Kidney (tissue), 14 donors: ENCODE data around the gene LDLRAD4. TPM values are rescaled to one million over a fixed set of nuclear protein-coding genes. Genes with fewer than 3 reads are reported as not detected.

ENCODE experiments used
- DNase-seq, 5 donors: peaks; one replicate each; pipeline ENCODE4 v3.0.0-alpha.2; 2013 to 2020
- FAIRE-seq: peaks from 2 replicates; lab custom pipeline; 2012; peaks lifted over from hg19 to GRCh38; lab: Jason Lieb, UNC
- H3K27ac ChIP-seq, 2 donors: one replicate each; pipeline ENCODE4 v1.7.0; 2013; ENCODE audit warnings: low read depth in 2 of 2, low read length in 2 of 2, inconsistent platforms in 1 of 2
- H3K27me3 ChIP-seq: one replicate; pipeline ENCODE4 v1.7.1; 2013; ENCODE audit warnings: low read length, inconsistent platforms; ENCODE audit not compliant: control insufficient read depth, insufficient read depth
- H3K36me3 ChIP-seq, 3 donors: one replicate each; pipeline versions ENCODE4 v1.7.0 to v1.7.1; 2013; ENCODE audit warnings: low read length in 3 of 3, control low read depth in 1 of 3, inconsistent platforms in 1 of 3; ENCODE audit not compliant: insufficient read depth in 3 of 3, control insufficient read depth in 2 of 3
- H3K4me1 ChIP-seq, 3 donors: one replicate each; pipeline versions ENCODE4 v1.7.0 to v1.7.1; 2013; ENCODE audit warnings: low read length in 3 of 3, inconsistent platforms in 1 of 3, low read depth in 1 of 3; ENCODE audit not compliant: control insufficient read depth in 2 of 3, insufficient read depth in 2 of 3
- H3K4me3 ChIP-seq, 3 donors: one replicate each; pipeline versions ENCODE4 v1.7.0 to v1.8.1; 2013; ENCODE audit warnings: low read length in 3 of 3, control low read depth in 1 of 3, inconsistent platforms in 1 of 3
- H3K9ac ChIP-seq, 3 donors: one replicate each; pipeline versions ENCODE4 v1.7.0 to v1.7.1; 2013; ENCODE audit warnings: low read length in 3 of 3, control low read depth in 1 of 3, inconsistent platforms in 1 of 3
- H3K9me3 ChIP-seq, 3 donors: one replicate each; pipeline versions ENCODE4 v1.7.0 to v1.7.1; 2013; ENCODE audit warnings: low read length in 3 of 3, control low read depth in 1 of 3, inconsistent platforms in 1 of 3; ENCODE audit not compliant: control insufficient read depth in 2 of 3, insufficient read depth in 1 of 3
- CTCF ChIP-seq: IDR thresholded peaks from 3 replicates; pipeline ENCODE4 v1.5.1; 2012; ENCODE audit warnings: mild to moderate bottlenecking, moderate library complexity, borderline replicate concordance; ENCODE audit not compliant: insufficient read depth; ENCODE audit errors: extremely low read depth
- intact Hi-C: fragments of 100-400 bp; cut with DNase I; formaldehyde crosslinking; loops from one replicate; pipeline ENCODE4 v1.11.1; 2022
- polyA plus RNA-seq: library from polyadenylated mRNA; stranded (reverse); fragments of 350-450 nt; fragmentation: Illumina TruSeq; extraction: RNeasy Lipid Tissue Mini Kit (QIAGEN cat#74804); gene quantifications from one replicate; pipeline ENCODE4 v1.2.3, GENCODE V29; 2014; ENCODE audit warnings: low read depth, low replicate concordance; ENCODE audit not compliant: insufficient read depth
- total RNA-seq: library from RNA; stranded (reverse); fragmentation: NEBNext Ultra II Directional; extraction: Animal tissue kit (Norgen Biotek cat#: 25700); gene quantifications from one replicate; pipeline ENCODE4 v1.2.1, GENCODE V29; 2021
- donor health status: control.
- donor health status: control.
- donor health status: control.
- donor health status: control.
- donor health status: control.
- donor health status: DM: yes; HTN: yes; CAD: no.
- donor health status: Normal renal cell carcinoma (clear cell type).

Gene LDLRAD4
- total and polyA plus RNA-seq, 2 donors from 2014 or later, result 2.3 to 42.3 TPM

GRCh38 chr18:13273800-13274199 is 55.2 kb downstream of the LDLRAD4 start:
- Histone ChIP-seq H3K4me3 (no peak overlapping the region), H3K9ac (no peak overlapping the region), H3K36me3 (no peaks in the 10 kb centered on the region), H3K27me3 (no peaks in the 10 kb centered on the region), H3K27ac (no peak overlapping the region), H3K4me1 (peaks cover 0 to 10% (median 0%) of the 10 kb centered on the region in 3 donors), H3K9me3 (no peaks in the 10 kb centered on the region)
- TF ChIP-seq CTCF, result no peak
- intact Hi-C loops, result no loop called here
- FAIRE-seq, result no peak
- DNase-seq, result no peak

GRCh38 chr18:13275075-13275474 is 56.5 kb downstream of the LDLRAD4 start:
- Histone ChIP-seq H3K36me3 (no peaks in the 10 kb centered on the region), H3K4me3 (no peak overlapping the region), H3K27me3 (no peaks in the 10 kb centered on the region), H3K9me3 (no peaks in the 10 kb centered on the region), H3K4me1 (peaks cover 0 to 4% (median 0%) of the 10 kb centered on the region in 3 donors), H3K27ac (no peak overlapping the region), H3K9ac (no peak overlapping the region)
- DNase-seq (no peak), FAIRE-seq (no peak)
- no peak for TF ChIP-seq CTCF
- intact Hi-C loops, result no loop called here

- intact Hi-C loops, result no loop called here
- FAIRE-seq (no peak), DNase-seq (no peak)
- no peak overlapping the region for H3K4me3 ChIP-seq
- H3K4me1 ChIP-seq, result peaks cover 0 to 4% (median 0%) of the 10 kb centered on the region in 3 donors
- no peak overlapping the region for H3K9ac ChIP-seq
- H3K27me3 ChIP-seq, result no peaks in the 10 kb centered on the region
- H3K27ac ChIP-seq, result no peak overlapping the region
- H3K36me3 ChIP-seq, result no peaks in the 10 kb centered on the region
- TF ChIP-seq CTCF, result no peak
- no peaks in the 10 kb centered on the region for H3K9me3 ChIP-seq
Measured at GRCh38 chr18:13276530-13277520, 58.3 kb downstream of the LDLRAD4 start.
